ENCODE measurements around the gene B3GNT2.
"Not testable (repeated sequence)": the region's sequence is repeated elsewhere in the genome, so short reads cannot be mapped to it uniquely, and the experiment has no call there.

The B3GNT2 gene

DNA sequence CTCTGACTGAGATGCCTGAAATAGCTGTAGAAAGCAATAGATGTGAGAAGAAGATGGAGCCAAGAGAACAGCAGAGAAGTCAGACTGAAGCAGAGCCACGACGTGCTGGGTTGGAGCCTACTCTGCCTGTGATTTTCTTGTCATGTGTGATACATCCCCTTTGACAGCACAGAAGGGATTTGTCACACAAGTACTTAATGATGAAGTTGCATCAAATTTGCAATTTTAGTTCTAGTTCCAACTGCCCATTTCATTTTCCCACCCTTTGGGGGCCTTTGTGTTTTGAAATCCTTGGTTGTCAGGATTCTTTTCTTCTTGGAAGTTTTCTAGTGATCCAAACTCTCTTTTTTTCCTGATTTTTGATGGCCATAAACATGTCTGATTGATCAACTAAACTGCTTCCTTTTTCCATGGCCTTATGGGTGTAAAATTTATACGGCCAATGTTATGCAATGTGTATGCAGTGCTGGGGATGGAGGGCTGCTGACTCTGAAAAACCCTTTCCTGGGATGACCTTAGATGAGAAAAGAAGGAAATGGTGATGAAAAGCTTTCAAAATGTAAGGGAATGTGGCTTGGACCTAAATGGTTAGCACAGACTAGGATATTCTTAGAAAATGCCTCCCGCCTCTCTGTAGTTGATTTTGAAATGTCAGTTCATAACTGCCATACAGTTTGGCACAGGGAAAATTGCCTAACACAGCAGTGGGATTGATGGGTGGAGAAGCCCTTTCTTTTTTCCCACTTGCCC is 9.6 kb upstream of the B3GNT2 start:
- no peak for DNase-seq

DNA sequence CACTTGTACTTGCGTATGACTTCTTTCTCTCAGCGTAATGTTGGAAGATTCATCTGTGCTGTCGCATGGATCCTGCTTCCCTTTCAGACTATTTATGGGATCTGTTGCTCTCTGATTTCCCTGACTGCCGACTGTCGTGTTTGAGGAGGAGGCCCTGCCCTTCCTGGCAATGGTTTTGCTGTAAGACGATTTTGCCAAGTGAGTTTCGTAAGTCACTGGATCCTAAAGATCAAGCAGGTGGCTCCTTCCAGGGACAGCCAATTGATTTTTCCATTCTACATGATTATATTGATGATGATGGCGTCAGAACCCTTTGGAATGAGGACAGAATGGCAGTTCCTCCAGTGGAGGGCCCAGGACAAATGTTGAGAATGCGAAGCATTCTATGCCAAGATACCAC is 8.7 kb upstream of the B3GNT2 start:
- no peak for DNase-seq

DNA sequence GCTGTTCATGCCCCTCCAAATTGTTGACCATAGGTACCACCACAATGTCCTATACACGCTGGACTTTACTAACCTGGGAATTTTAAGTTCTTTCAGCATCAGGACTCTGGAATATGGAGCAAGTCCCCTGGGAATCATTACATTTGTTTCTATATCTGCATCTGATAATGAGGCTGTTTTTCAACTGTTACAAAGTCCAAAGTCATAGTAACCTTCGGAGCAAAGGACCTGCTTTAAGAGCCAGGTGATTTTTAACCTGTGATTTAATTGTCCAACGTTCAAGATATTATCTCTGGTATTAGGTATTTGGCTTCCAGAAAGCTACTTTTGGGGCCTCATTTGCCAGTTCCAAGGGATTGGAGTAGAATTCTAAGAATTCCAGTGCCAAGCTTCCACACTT is 7.5 kb upstream of the B3GNT2 start:
- DNase-seq, result no peak

DNA sequence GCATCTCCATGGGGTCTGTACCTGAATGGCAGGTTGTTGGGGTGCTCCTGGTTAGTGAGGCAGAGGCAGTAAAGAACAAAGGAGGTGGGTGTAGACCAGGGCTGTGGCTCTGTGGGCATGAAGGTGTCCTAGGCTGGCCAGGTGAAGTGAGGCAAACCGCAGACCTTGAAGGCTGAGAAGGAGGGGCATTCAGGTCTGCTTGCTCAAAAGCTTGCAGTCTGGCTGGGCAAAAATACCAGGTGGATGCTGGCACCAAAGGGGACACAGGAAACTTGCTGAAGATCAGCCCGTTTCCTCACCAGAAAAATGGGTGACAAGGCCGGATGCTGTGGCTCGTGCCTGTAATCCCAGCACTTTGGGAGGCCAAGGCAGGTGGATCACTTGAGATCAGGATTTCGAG is 6.7 kb upstream of the B3GNT2 start:
- DNase-seq, result no peak

DNA sequence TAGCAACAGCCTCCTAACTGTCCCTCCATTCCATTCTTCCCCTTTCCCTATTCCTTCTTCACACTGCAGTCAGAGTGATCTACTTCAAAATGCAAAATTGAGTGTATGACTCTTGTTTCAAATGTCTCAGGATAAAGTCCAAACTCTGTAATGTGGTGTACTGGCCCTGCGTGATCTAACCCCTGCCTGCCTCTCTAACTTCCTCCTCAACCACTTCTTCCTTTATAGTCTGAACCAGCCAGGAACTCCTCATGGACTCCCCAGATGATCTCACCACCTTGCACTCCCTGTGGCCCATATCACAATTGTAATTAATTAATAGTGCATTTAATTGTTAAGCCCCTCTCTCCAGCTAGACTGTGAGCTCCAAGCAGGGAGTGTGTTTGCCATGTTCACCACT is 3.1 kb upstream of the B3GNT2 start:
- no peak for DNase-seq

DNA sequence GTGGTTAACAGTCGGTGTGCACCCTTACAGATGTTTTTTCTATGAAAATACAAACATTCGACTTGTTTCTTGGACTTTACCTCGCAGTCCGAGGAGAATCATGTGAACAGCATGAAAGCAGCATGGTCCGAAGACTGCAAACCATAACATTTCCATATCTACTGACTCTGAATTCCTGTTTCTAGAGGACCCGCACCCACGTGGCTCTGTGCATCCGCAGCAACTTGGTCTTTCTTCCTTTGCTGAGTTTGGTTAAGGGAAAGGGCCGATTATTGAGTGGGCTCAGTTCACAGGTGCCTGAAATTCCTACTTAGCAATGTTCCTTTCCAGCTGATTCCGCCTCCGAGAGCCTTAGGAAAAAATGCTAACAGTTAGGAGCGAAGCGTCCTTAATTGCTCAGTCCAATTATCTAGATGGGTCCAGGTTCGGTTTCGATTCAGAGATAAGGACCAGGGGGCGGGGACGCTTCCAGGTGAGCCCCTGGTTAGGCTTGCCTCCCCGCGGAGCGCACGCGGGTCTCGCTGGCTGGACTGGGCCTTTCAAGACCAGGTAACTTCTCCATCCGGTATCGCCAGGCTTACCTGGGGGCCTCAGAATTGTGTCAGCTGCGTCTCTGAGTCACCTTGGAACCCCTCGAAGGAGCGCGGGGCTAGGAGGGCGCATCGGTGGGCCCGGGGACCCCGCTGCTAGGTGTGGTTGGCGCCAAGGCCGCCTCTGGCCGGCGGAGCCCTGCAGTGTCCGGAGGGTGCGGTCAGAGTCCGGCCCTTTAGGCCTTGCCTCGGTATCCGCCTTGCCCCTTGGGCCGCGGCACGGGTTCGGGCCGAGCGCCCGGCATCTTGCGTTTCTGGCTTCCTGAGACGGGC is 1.1 kb upstream of the B3GNT2 start:
- DNase-seq, result no peak

DNA sequence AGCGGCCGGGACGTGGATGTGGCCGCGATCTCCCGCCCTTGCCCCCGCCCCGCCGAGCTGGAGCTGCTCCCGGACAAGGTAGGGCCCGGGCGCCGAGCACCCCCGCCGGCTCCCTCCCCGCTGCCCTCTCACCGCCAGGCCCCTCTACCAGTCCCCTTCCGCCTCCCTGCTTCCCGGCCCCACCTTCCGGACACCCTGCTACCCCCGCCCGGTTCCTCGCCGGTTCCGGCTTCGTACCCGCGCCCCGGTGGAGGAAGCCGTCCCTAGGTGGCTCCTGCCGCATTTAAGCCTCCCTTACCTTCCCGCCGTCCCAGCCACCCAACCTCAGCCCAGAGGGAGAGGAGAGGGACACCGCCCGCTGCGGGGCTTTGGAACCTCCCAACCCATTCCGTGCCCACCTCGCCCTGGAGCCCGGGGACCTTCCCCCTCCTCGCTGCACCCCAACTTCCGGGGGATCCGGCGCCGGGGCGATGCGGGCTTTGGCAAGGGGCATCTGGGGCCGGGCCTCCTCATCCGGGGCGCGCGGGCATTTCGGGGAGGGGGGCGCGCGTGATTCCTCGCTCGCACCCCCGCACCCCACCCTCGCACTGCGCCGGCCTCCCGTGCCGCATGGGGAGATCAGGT is 475 bp downstream of the B3GNT2 start:
- DNase-seq, result peak; percentile 60

DNA sequence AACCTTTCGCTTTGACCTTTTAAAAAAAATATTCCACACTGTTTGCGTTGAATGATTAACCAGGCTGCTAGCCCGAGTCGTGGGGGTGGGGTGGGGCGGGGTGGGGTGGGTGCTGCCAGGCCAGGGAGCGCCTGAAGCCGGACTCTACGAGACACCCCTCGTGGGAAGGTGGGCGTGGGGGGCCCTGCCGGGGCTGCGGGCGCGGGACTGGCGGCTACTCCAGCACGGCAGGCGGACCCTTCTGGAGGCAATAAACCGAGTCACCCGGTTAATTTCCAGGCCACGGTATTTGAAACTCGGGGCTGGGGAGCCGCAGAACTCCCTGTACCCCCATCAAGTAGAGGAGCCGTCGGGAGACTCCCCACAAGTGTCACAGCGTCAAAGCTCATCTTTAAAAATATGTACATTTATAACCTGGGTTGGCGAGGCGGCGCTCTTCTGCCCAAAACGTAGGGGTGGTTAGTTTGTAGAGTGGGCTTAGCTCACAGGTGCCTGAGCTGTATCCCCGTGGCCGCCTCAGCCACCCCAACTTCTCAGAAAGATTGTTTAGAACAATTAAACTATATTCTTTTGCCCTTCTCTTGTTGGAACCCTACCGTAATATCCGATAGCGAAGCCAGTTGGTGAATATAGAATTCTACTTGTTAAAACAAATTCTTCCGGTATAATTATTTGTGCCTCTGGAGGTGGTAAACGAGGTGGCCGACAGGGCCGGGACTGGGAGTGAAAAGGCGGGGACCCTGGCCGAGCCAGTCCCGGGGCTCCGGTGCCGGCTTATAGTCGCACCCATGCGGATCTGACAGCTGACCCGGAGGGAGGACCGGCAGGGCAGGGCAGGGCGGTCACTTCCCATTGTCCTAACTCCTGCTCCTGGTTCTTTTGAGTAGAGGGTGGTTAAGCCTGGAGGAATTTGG is 1.4 kb downstream of the B3GNT2 start:
- peak; percentile 62 for DNase-seq

DNA sequence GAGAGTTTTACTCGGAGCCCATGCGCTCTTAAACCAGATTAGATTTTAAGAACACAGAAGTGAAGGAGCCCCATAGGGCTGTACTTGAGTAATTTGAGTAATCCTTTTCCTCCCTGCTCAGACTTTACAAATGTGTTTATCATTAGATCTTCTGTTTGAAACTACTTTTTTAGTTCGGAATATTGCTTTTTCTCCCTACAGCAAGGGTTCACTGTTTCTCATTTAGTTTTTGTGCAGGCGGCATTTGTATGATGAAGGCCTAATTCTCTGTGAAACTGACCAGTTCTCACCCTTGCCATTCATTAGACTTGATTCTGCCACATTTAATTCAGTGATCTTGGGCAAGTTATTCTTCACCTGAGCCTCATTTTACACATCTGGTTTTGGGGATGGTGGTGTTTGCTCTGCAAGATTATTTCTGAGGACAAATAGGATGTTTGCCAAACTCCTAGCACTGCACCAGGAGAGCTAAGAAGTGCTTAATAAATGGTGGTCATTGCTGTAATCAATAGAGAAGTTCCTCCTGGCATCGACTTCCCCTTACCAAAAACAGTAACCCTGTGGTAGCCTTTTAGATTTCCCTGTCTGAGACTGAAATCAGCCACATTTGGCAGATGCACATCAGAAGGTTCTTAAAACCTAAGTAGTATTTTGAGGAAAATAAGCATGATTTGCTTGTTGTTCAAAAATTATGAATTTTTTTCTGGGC is 2.2 kb downstream of the B3GNT2 start:
- DNase-seq, result no peak

DNA sequence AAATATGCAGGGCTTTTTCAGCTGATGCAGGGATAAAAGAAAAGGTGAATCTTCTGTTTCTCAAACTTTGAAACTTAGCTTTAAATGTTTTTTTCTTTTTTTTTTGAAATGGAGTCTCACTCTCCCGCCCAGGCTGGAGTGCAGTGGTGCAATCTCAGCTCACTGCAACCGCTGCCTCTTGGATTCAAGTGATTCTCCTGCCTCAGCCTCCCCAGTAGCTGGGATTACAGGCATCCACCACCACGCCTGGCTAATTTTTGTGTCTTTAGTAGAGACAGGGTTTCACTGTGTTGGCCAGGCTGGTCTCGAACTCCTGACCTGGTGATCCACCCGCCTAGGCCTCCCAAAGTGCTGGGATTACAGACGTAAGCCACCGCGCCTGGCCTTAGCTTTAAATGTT is 2.9 kb downstream of the B3GNT2 start:
- DNase-seq, result not testable (repeated sequence)

DNA sequence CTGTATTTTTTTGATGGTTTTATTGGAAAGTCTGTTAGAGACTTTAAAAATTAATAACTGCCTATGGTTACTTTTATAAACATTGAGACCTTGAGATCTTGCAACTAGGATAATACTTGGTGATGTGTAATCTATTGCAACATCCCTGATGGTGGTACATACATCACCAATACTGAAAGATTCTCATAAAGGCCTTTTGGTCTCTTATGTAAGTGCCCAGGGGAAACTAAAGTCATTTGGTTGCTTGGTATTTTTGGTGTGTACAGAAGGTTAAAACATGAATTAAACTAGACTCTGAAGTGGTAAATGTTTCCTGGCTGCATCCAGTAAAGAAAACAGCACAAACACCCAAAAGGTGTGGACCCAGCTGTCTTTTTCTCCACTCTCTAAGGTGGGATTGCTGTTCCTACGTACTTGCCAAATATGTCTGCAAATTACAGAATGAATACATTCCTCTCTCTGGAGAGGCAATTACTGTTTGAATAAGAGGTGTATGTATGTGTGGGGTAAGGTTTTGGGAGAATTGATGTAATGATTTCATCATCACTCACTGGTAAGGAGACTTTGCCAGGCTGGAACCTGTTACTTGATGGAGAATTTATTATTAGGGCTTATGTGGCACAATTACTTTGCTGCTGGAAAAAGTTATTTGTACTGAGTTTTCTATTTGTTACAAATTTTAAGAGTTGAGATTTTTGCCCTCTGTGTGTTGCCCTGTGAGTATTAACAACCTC is 3.6 kb downstream of the B3GNT2 start:
- peak; percentile 31 for DNase-seq

DNA sequence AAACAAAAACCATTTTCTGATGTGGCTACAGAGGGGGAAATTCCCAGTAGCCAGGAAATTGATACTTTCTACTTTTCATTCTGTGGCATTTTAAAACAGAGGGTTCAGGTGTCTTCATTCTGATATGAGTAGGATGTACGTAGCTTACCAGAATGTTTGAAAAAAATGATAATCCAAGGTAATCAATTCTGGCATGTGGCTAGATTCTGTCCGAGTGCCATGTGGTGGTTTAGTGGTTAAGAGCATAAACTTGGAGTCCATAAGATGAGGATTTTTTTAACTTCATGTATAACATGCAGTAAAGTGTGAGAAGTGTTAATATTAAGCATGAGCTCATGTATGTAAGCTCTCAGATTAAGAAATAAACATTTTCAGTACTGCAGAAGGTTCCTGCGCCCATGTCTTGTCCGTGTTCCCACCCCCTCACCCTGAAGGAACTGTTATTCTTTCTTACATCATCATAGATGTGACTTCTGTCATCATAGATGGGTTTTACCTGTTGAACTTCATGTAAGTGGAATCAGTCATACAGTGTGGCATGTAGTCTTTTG is 4.5 kb downstream of the B3GNT2 start:
- peak; percentile 69 for DNase-seq

DNA sequence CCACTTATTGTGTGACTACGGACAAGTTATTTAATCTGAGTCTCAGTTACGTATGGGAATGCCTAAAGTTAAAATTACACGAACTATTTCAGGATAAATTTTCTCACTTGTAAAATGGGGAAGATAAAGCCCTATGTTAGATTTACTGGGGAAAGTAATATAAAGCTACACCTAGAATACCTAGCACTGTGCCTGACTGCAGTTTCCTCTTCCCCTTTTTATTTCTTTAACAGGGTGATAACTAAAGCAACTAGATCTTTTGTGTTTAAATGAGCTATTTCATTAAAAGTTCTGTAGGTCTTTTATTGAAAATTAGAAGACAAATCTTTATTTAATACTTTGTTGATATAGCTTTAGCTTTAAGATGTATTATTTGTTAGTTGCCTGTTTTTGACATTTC is 5.0 kb downstream of the B3GNT2 start:
- no peak for DNase-seq

DNA sequence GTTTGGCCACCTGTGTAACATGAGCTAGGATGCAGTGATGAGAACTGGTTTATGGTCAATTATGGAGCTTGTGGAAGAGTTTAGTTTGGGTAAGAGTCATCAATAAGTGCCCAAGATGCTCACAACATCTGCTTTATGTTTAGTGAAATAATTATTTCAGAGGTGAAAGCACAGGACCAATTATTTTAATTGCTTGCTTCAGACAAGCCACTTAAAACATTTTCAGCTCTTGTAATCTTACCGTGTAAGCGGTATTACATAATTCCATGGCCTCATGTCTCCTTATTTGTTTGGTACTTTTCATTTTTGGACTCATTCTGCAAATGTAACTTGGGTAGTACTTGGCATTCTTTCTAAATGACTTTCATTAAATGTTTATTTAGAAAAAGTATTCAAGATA is 5.4 kb downstream of the B3GNT2 start:
- no peak for DNase-seq

DNA sequence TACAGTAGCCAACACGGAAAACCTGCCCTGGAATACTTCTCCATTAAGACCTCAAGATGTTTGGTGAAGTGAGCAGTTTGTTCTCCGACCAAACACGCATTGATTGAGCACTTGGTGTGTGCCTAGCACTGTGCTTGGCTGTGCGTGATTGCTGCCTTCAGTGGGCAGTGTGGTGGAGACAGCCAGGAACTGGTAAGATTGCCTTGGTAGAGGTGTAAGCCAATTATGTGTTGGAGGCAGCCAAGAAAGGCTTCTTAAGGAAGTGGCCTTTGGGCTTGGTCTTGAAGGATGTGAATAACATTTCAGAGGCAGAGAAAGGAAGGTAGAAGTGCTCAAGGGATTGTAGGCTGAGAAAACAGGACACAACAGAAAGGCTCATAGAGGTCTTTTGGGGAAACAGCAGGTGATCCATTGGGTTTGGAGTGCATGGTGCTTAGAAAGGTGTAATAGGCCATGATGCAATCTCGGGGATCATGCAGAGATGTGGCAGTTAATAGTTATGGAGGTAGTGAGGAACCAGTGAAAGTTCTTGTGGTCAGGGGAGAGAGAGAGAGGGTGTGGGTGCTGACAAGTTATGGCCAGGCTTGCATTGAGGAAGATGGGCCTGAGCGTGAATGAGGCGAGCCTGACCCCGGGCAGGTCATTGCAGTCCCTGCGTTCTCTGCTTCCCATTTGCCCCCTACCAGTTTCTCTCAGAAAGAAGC is 6.3 kb downstream of the B3GNT2 start:
- DNase-seq, result no peak

DNA sequence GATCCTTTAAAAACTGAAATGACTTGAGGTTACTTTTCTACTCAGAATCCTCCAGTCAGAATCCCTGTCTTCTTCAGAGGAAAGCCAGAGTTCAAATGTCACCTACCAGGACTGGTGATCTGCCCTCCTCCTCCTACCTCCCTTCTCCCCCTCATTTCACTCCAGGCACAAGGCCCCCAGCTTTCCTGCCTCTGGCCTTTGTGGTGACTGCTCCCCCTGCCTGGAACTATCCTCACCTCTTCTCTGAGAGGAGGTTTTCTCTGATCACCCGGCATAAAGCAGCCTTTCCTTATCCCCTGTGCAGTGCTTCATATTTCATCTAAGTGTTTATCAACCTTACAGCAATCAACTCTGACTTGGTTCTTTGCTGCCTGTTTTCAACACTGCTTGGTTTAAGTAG is 6.8 kb downstream of the B3GNT2 start:
- no peak for DNase-seq

DNA sequence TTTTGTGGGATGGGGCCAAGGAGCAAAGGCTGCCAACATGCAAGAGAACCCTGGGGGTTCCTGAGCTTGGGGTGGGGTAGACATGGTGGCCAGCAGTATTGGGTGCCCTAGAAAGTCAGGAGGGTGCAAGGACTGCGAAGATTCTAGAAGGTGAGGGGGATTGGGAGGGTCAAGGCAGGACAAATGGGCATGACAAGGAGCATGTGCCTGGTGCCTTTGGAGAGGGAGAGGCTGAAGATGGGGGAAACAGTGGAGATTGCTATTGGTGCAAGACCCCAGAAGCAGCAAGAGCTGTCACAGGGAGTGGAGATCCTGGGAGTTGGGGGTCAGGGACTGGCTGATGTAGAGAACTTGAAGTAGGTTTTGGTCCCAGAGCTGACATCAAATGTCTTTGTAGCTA is 7.5 kb downstream of the B3GNT2 start:
- DNase-seq, result no peak

DNA sequence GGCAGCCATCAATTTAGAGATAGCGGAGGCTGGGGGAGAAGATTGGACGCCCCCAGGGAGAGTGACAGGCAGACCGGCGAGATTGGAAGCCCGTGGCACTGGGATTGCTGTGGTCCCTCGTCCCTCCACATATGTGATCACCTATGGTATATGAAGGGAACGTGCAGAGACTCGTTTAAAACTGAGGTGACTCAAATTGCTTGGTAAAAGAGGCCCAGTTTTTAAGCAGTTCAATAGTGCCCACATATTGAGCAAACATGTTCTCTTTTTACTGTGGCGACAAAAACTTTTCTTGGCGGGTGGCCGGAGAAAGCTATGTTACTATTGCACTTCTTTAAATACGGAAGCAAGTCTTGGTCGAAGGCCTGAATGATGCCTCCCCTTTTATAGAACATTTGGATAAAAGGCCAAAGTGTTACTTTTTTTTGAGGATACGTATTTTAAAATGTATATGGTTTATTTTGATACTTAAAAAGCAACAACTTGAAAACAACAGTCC is 9.1 kb downstream of the B3GNT2 start:
- DNase-seq, result no peak

DNA sequence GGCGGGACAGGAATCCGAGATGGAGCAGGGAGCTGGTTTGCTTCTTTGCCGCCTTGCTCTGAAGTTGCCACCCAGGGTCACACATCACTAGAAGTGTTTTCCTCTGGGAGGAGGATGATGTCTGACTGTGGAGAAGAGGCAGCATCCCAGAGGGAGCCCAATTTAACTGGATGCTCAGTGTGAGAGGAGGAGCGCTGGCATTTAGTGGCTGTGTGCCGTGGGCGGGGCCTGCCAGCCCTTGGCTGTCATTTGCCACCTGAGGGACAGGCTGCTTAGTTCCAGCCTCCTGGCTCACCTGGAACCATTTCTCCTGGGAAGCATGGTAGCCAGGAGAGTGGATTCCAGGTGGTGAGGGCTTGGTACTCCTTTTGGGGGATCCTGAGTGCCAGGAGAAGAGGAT is 9.6 kb downstream of the B3GNT2 start:
- DNase-seq, result no peak

DNA sequence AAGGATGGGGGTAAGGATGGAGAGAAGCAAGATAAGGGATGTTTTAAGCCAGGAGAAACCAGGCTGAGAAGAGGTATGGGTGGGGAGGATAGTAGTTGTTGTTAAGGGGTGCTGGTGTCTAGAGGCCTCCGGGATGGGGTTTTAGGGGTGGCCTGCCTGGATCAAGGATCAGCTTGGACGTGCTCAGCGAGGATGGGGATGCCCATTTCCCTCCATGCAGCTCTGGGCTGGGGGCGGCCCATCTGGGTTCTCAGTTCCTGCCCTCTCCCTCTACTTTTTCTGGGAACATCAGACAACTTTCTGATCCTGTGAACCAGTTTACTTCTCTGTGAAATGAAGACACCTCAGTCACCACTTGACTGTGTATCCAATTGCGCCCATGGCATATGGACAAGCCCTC is 10.1 kb downstream of the B3GNT2 start:
- no peak for DNase-seq

Measured in CD4-positive, alpha-beta T cell treated with Interleukin-21 for 1 hour (primary cell).